Fibroblast of skin of left biceps (primary cell): ENCODE results near the gene GLYATL1B.
A peak's percentile ranks its signal among the peaks of the same experiment; 100 is the strongest.
"Not testable (repeated sequence)": the region's sequence is repeated elsewhere in the genome, so short reads cannot be mapped to it uniquely, and the experiment has no call there.

Source experiments
- DNase-seq, 2 experiments: peaks; one replicate each; pipeline ENCODE4 v3.0.0-alpha.2; 2013; ENCODE audit warnings: low read depth in 2 of 2

Gene GLYATL1B

GRCh38 chr11:59086007-59086406 lies at the start of gene GLYATL1B:
GLYATL1B (plus strand) TSS chr11:59086307; CDS start chr11:59086307, 0 bp downstream.
- not testable (repeated sequence) for DNase-seq

- DNase-seq: not testable (repeated sequence)
Measured at GRCh38 chr11:59036542-59036941, 49.6 kb upstream of the GLYATL1B start.

GRCh38 chr11:59037434-59037833 lies 48.7 kb upstream of the GLYATL1B start:
- not testable (repeated sequence) for DNase-seq

GRCh38 chr11:59040607-59041006 lies 45.5 kb upstream of the GLYATL1B start:
- DNase-seq: no peak

GRCh38 chr11:59051383-59051782 lies 34.7 kb upstream of the GLYATL1B start:
- not testable (repeated sequence) for DNase-seq

- DNase-seq: not testable (repeated sequence)
Measured at GRCh38 chr11:59052355-59052754, 33.8 kb upstream of the GLYATL1B start.

GRCh38 chr11:59053387-59053786 lies 32.7 kb upstream of the GLYATL1B start:
- peak; percentile 2 to 13 for DNase-seq

GRCh38 chr11:59058120-59059033 lies 27.7 kb upstream of the GLYATL1B start:
- peak; percentile 82 to 83 for DNase-seq

GRCh38 chr11:59060096-59060495 lies 26.0 kb upstream of the GLYATL1B start:
- DNase-seq: not testable (repeated sequence)

- no peak for DNase-seq
Measured at GRCh38 chr11:59062602-59063529, 23.2 kb upstream of the GLYATL1B start.

- DNase-seq: not testable (repeated sequence)
Measured at GRCh38 chr11:59063996-59064727, 21.9 kb upstream of the GLYATL1B start.

- no peak for DNase-seq
Measured at GRCh38 chr11:59069087-59069486, 17.0 kb upstream of the GLYATL1B start.

- no peak for DNase-seq
Measured at GRCh38 chr11:59076876-59077571, 9.1 kb upstream of the GLYATL1B start.

GRCh38 chr11:59078435-59078834 lies 7.7 kb upstream of the GLYATL1B start:
- no peak for DNase-seq

GRCh38 chr11:59079086-59079485 lies 7.0 kb upstream of the GLYATL1B start:
- DNase-seq: no peak

- DNase-seq: not testable (repeated sequence)
Measured at GRCh38 chr11:59080421-59080820, 5.7 kb upstream of the GLYATL1B start.

- DNase-seq: not testable (repeated sequence)
Measured at GRCh38 chr11:59081430-59082020, 4.6 kb upstream of the GLYATL1B start.

GRCh38 chr11:59088162-59088561 lies 2.1 kb downstream of the GLYATL1B start:
- DNase-seq: no peak

GRCh38 chr11:59093576-59093975 lies 7.5 kb downstream of the GLYATL1B start:
- not testable (repeated sequence) for DNase-seq

- not testable (repeated sequence) for DNase-seq
Measured at GRCh38 chr11:59095225-59095624, 9.1 kb downstream of the GLYATL1B start.
